Kidney (tissue), 14 donors: Measurements from ENCODE around the gene RBM26. TPM values are rescaled to one million over a fixed set of nuclear protein-coding genes. Genes with fewer than 3 reads are reported as not detected.

Experiments used
- DNase-seq, 5 donors: peaks; one replicate each; pipeline ENCODE4 v3.0.0-alpha.2; 2013 to 2020
- FAIRE-seq: peaks from 2 replicates; lab custom pipeline; 2012; peaks lifted over from hg19 to GRCh38; lab: Jason Lieb, UNC
- H3K27ac ChIP-seq, 2 donors: one replicate each; pipeline ENCODE4 v1.7.0; 2013; ENCODE audit warnings: low read depth in 2 of 2, low read length in 2 of 2, inconsistent platforms in 1 of 2
- H3K27me3 ChIP-seq: one replicate; pipeline ENCODE4 v1.7.1; 2013; ENCODE audit warnings: low read length, inconsistent platforms; ENCODE audit not compliant: control insufficient read depth, insufficient read depth
- H3K36me3 ChIP-seq, 3 donors: one replicate each; pipeline versions ENCODE4 v1.7.0 to v1.7.1; 2013; ENCODE audit warnings: low read length in 3 of 3, control low read depth in 1 of 3, inconsistent platforms in 1 of 3; ENCODE audit not compliant: insufficient read depth in 3 of 3, control insufficient read depth in 2 of 3
- H3K4me1 ChIP-seq, 3 donors: one replicate each; pipeline versions ENCODE4 v1.7.0 to v1.7.1; 2013; ENCODE audit warnings: low read length in 3 of 3, inconsistent platforms in 1 of 3, low read depth in 1 of 3; ENCODE audit not compliant: control insufficient read depth in 2 of 3, insufficient read depth in 2 of 3
- H3K4me3 ChIP-seq, 3 donors: one replicate each; pipeline versions ENCODE4 v1.7.0 to v1.8.1; 2013; ENCODE audit warnings: low read length in 3 of 3, control low read depth in 1 of 3, inconsistent platforms in 1 of 3
- H3K9ac ChIP-seq, 3 donors: one replicate each; pipeline versions ENCODE4 v1.7.0 to v1.7.1; 2013; ENCODE audit warnings: low read length in 3 of 3, control low read depth in 1 of 3, inconsistent platforms in 1 of 3
- H3K9me3 ChIP-seq, 3 donors: one replicate each; pipeline versions ENCODE4 v1.7.0 to v1.7.1; 2013; ENCODE audit warnings: low read length in 3 of 3, control low read depth in 1 of 3, inconsistent platforms in 1 of 3; ENCODE audit not compliant: control insufficient read depth in 2 of 3, insufficient read depth in 1 of 3
- CTCF ChIP-seq: IDR thresholded peaks from 3 replicates; pipeline ENCODE4 v1.5.1; 2012; ENCODE audit warnings: mild to moderate bottlenecking, moderate library complexity, borderline replicate concordance; ENCODE audit not compliant: insufficient read depth; ENCODE audit errors: extremely low read depth
- intact Hi-C: fragments of 100-400 bp; cut with DNase I; formaldehyde crosslinking; loops from one replicate; pipeline ENCODE4 v1.11.1; 2022
- polyA plus RNA-seq: library from polyadenylated mRNA; stranded (reverse); fragments of 350-450 nt; fragmentation: Illumina TruSeq; extraction: RNeasy Lipid Tissue Mini Kit (QIAGEN cat#74804); gene quantifications from one replicate; pipeline ENCODE4 v1.2.3, GENCODE V29; 2014; ENCODE audit warnings: low read depth, low replicate concordance; ENCODE audit not compliant: insufficient read depth
- total RNA-seq: library from RNA; stranded (reverse); fragmentation: NEBNext Ultra II Directional; extraction: Animal tissue kit (Norgen Biotek cat#: 25700); gene quantifications from one replicate; pipeline ENCODE4 v1.2.1, GENCODE V29; 2021
- donor health status: control.
- donor health status: control.
- donor health status: control.
- donor health status: control.
- donor health status: control.
- donor health status: DM: yes; HTN: yes; CAD: no.
- donor health status: Normal renal cell carcinoma (clear cell type).

RBM26 gene
- total and polyA plus RNA-seq, 2 donors from 2014 or later, result 14.5 to 39.2 TPM

- TF ChIP-seq CTCF, result no peak
These were observed 109.9 kb downstream of the RBM26 start for GRCh38 chr13:79295906-79296706.

GRCh38 chr13:79290595-79291244 lies 115.3 kb downstream of the RBM26 start:
- intact Hi-C loops, result no loop called here
- no peaks in the 10 kb centered on the region for H3K4me1 ChIP-seq
- no peaks in the 10 kb centered on the region for H3K9me3 ChIP-seq
- no peak overlapping the region for H3K4me3 ChIP-seq
- DNase-seq (no peak), FAIRE-seq (no peak)
- no peak overlapping the region for H3K9ac ChIP-seq
- no peaks in the 10 kb centered on the region for H3K36me3 ChIP-seq
- TF ChIP-seq CTCF, result no peak
- H3K27me3 ChIP-seq, result no peaks in the 10 kb centered on the region
- H3K27ac ChIP-seq, result no peak overlapping the region

More at GRCh38 chr13:79295906-79296706, 109.9 kb downstream of the RBM26 start:
- DNase-seq (no peak), FAIRE-seq (no peak)
- intact Hi-C loops, result no loop called here
- Histone ChIP-seq H3K4me3 (no peak overlapping the region), H3K27me3 (no peaks in the 10 kb centered on the region), H3K27ac (no peak overlapping the region), H3K36me3 (no peaks in the 10 kb centered on the region), H3K9ac (no peak overlapping the region), H3K4me1 (no peaks in the 10 kb centered on the region), H3K9me3 (no peaks in the 10 kb centered on the region)

GRCh38 chr13:79289571-79289970 lies 116.5 kb downstream of the RBM26 start:
- H3K27me3 ChIP-seq, result no peaks in the 10 kb centered on the region

More at GRCh38 chr13:79289571-79289970, 116.5 kb downstream of the RBM26 start:
- Histone ChIP-seq H3K4me3 (no peak overlapping the region), H3K9me3 (no peaks in the 10 kb centered on the region), H3K9ac (no peak overlapping the region), H3K4me1 (no peaks in the 10 kb centered on the region), H3K36me3 (no peaks in the 10 kb centered on the region), H3K27ac (no peak overlapping the region)
- no peak for DNase-seq
- no peak for TF ChIP-seq CTCF
- FAIRE-seq, result no peak
- intact Hi-C loops, result no loop called here
